DMS79 (cell line): Measurements from ENCODE around the gene POLR2H.
"Not testable (repeated sequence)": the region's sequence is repeated elsewhere in the genome, so short reads cannot be mapped to it uniquely, and the experiment has no call there.

Experiments
- DNase-seq: peaks from one replicate; lab custom pipeline; 2025; lab: John Stamatoyannopoulos, UW

POLR2H gene

DNA sequence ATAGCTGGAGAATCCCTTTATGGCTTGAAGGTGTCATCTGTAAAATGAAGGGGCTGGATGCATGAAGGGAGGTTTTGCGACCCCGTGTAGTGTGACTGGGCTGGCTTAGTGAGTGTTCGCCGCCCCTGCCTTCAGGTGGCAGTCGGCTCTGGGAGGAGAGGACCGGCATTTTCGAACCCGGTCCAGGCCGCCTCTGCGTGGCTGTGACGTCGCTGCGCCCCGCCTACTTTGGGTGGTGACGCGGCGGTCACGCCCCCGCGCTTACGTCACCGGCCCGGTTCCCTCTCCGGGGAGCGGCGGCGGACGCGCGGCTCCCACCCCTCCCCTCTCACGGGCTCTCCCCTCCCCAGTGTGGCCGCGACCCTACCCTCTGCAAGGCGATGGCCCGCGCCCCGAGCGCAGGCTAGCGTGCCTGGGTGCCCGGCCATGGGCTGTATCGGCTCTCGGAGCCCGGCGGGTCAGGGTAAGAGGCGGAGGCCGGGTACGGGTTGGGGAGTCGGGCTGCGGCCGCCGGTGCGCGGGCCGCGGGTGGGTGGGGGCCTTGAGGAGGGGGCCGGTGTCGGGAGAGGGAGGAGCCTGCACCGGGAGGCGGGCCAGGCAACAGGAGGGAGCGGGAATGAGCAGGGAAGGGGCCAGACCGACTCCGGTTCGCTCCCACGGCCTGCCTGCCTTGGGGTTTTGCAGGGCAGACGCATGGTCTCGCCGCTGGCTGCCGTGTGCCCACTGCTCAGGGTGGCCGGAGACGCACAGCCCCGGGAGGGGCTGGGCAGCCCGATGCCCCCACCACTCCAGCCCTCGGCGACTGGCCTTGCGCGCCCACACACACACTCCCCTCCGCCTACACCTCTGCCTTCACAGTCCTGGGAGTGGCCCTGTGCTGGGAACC, 25.6 kb upstream of the POLR2H start:
- peak; percentile 27 for DNase-seq

DNA sequence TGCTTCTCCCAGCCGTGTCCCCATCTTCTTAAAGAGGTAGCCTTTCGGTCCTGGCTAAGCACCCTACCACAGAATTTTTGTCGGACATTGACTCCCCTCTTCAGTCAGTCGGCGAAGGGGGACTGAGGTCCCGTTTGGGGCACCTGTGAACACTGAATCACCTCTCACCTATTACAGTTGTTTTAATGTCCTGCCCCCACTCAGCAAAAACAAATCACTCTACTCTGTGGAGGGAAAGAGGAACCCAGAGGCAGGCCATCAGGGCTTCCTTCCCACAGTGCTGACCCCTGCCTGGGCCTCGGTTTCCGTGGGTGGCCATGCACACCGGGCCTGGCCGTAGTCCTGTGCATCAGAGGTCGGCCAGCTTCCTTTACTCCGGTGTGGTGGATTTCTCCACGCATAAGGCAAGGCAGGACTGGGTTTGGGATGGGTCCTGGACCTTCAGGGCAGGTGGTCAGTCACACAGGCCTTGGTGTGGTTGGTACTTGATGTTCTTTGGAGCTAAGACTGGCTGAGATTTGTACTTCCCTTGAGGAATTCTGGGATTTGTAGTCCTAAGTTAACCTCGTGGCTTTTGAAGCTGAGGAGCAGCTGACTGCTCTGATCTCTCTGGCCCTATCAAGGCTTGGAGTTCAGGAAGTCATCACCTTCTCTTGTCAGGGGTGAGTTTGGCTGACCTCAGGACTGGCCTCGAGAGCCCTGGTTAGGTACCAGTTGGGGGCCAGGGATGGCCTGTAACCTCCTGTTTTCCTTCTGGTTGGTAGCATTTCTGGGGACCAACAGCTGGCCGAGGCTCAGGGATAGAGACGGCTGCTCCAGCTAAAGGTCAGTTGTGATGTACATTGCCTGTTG, 24.7 kb upstream of the POLR2H start:
- DNase-seq: peak; percentile 28

DNA sequence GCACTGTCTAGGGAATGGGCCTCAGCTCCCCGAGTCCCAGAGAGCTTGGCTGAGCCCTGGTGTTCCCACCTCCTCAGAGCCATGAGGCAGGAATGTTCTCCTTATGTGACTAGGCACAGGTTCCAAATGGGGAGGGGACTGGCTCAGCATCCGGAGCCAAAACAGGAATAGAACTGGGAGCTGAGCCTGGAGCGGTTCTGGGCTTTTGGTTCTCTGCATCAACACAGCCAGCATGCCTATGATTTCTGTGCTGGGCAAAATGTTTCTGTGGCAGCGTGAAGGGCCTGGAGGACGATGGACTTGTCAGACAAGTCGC, 24.2 kb upstream of the POLR2H start, which contains the start of gene FAM131A:
FAM131A (plus strand) TSS at position 202 of the 316 bp plus-strand sequence; CDS start at position 233, 31 bp downstream.
- no peak for DNase-seq

DNA sequence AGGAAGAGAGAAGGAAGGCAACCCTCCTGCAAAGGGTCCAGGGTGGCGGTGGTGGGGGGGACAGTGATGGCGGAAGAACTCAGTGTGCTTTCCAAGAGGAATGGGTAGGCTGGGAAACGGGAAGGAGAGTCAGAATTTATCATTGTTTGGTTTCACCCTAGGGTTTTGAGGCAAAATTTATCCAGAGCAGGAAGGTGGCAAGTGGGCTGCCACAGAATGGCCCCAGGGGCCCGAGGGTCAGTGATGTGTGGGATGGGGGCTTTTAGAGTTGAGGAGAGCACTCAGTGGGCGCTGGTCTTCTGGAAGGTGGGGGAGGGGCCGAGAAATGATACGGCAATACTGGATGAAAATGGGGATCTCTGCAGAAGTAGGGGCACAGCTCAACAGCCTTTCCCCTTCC, 23.5 kb upstream of the POLR2H start:
- DNase-seq: no peak

DNA sequence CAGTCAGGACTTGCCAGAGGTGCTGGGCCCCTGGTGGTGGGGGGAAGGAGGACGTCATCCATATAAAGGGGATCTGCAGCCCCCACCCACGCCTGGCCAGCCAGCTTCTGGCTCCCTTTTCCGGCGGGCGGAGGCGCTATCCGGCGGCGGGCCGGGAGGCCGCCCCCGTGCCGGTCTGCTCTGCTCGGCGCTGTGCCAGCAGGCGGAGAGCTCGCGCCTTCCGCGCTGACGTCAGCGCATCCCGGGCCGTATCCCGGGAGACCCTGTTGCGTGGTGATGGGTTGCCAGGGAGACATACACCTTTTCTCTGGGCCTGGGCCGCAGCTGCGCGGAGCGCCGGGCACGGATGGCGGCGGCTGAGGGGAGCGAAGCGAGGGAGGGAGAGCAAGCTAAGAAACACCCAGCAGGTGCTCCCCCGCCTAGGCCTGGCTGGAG, 23.0 kb upstream of the POLR2H start:
- peak; percentile 85 for DNase-seq

DNA sequence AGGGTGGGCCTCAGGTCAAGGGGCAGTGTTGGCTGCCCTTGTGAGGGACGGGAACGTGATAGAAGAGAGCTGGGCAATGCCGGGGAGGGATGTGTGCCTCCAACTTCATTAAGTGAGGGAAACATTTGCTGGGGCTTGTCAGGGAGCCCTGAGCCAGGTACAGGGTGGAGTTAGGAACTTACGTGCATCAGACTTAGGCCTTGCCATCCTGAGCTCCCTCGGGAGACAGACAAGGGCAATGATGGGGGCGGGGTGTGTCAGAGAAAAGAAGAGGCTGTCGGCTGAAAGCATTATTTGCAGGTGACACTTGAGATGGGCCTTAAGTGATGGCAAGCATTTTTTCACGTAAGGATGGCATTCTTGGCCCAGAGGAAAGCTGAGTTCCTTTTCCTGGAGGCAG, 22.5 kb upstream of the POLR2H start:
- peak; percentile 42 for DNase-seq

DNA sequence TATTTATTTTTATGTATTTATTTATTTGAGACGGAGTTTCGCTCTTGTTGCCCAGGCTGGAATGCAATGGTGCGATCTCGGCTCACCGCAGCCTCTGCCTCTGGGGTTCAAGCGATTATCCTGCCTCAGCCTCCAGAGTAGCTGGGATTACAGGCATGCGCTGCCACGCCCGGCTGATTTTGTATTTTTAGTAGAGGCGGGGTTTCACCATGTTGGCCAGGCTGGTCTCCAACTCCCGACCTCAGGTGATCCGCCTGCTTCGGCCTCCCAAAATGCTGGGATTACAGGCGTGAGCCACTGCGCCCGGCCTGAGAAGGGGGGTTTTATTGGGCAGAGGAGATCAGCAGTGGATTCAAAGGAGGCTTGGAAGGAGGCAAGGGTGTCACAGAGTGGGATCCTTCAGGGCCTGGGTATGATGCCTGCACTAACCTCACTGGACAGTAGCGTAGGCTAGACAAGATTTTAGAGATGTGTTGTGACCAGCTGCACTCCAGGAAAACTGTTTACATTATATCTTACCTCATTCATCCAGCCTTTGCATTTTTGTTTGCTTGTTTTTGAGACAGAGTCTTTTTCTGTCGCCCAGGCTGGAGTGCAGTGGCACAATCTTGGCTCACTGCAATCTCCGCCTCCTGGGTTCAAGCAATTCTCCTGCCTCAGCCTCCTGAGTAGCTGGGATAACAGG, 21.9 kb upstream of the POLR2H start:
- not testable (repeated sequence) for DNase-seq

DNA sequence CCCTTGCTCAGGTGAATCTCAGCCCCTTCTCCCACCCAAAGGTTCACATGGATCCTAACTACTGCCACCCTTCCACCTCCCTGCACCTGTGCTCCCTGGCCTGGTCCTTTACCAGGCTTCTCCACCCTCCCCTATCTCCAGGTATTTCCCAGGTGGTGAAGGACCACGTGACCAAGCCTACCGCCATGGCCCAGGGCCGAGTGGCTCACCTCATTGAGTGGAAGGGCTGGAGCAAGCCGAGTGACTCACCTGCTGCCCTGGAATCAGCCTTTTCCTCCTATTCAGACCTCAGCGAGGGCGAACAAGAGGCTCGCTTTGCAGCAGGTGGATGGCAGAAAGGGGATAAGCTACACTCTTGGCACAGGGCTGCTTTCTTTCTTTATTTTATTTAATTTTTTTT, 19.6 kb upstream of the POLR2H start:
- DNase-seq: peak; percentile 68

DNA sequence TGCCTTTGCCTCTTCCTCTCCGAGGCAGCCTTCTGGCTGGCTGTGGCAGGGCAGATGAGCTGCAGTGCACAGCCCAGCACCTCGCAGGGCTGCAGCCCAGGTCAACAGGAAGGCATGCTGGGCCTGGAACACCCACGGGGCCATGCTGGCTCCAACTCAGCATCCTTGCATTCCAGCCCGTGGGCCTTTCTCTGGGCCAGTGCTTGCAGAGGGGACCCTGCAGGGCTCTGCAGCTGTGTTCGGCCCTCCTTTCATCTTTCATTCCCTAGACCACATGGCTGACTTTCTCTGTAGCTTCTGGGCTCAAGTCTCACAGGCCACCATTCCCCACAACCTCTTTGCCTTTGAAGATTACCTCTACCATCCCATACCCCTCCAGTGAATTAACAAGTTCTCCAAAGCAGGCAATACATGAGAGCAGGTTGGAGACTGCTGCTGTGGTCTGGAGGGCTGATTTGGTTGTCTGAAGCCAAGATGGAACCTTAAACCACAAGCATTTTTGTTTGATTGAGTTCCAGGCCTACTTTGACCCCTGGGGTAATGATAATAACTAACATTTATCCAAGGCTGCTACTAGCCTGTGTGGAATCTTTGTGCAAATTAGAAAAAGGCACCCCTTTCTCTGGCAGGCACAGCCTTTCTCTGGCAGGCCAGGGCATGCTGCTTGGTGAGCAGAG, 18.2 kb upstream of the POLR2H start:
- DNase-seq: no peak

DNA sequence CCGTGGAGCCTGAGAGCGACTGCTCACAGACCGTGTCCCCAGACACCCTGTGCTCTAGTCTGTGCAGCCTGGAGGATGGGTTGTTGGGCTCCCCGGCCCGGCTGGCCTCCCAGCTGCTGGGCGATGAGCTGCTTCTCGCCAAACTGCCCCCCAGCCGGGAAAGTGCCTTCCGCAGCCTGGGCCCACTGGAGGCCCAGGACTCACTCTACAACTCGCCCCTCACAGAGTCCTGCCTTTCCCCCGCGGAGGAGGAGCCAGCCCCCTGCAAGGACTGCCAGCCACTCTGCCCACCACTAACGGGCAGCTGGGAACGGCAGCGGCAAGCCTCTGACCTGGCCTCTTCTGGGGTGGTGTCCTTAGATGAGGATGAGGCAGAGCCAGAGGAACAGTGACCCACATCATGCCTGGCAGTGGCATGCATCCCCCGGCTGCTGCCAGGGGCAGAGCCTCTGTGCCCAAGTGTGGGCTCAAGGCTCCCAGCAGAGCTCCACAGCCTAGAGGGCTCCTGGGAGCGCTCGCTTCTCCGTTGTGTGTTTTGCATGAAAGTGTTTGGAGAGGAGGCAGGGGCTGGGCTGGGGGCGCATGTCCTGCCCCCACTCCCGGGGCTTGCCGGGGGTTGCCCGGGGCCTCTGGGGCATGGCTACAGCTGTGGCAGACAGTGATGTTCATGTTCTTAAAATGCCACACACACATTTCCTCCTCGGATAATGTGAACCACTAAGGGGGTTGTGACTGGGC, 16.8 kb upstream of the POLR2H start:
- DNase-seq: no peak

DNA sequence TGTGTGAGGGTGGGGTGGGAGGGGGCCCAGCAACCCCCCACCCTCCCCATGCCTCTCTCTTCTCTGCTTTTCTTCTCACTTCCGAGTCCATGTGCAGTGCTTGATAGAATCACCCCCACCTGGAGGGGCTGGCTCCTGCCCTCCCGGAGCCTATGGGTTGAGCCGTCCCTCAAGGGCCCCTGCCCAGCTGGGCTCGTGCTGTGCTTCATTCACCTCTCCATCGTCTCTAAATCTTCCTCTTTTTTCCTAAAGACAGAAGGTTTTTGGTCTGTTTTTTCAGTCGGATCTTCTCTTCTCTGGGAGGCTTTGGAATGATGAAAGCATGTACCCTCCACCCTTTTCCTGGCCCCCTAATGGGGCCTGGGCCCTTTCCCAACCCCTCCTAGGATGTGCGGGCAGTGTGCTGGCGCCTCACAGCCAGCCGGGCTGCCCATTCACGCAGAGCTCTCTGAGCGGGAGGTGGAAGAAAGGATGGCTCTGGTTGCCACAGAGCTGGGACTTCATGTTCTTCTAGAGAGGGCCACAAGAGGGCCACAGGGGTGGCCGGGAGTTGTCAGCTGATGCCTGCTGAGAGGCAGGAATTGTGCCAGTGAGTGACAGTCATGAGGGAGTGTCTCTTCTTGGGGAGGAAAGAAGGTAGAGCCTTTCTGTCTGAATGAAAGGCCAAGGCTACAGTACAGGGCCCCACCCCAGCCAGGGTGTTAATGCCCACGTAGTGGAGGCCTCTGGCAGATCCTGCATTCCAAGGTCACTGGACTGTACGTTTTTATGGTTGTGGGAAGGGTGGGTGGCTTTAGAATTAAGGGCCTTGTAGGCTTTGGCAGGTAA, 16.0 kb upstream of the POLR2H start:
- DNase-seq: no peak

DNA sequence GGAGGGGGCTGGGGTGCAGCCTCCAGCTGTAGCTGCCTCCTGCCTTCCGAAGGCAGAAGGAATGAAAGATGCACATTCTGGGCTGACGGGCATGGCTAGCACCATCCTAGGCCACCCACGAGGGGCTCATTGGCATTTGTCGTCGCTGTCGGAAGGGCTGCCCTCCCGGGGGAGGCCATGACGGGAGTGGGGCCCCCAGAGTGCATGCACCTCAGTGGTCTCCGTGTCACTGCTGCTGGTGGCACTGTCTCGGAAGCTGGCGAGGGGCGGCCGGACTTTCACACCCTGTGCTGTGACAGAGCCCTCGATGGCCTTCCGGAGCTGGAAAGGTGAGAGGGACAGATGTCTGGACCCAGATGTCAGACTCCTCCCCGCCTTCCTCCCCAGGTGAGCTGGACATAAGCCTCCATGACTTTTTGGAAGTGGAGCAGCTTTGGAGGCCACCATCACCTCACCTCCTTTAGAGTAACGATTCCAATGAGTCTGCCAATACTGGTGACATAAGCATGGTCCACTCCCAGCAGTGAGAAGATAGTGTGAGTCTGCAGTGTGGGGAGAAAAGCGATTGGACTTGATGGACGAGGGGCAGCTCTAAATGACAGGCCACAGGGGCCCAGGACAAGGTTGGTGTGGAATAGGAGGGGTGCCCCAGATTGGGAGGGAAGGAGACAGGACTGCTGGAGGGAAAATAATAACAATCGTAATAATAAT, 14.9 kb upstream of the POLR2H start:
- DNase-seq: no peak

DNA sequence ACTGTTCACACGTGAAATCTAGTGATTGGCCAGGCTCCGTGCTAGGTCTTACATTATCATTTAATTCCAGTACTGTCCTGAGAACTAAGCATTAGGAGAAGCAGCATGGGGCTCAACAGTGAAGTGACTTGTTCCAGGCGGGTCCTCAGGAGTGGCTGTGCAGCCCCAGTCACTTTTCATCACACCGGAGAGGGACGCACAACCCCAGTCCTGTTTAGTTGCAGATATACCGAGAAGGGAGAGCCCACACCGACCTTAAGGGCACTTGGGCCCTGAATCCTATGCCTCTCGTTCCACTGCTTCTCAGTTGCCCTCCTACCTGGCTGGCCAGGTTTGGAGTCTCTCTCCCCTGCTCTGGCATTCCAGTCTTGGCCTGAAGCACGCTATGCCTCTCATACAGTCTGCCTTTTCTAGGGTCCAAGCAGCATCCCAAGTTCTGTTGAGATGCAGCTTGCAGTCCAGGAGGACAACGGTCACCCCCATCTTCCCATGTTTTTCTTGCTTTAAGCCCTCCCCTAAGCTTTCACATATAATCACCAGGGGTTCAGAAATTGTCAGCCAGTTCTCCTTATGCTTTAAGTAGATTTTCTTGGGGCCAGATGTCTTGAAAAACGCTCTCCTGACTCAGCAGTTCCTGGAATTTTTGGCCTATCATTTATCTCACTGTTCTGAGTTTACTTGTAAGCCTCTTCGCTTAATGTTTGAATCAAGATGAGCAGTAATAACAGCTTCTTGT, 14.0 kb upstream of the POLR2H start:
- no peak for DNase-seq

DNA sequence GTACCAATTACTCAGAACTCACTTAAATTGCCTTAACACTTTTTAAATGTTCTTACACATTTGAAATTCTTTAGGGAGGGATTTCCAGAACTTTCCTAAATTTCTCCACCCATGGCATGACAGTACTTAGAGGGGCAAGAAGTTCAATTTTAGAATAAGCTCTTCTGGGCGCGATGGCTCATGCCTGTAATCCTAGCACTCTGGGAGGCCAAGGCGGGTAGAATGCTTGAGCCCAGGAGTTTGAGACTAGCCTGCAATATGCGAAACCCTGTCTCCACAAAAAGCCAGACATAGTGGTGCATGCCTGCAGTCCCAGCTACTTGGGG, 13.5 kb upstream of the POLR2H start:
- no peak for DNase-seq

DNA sequence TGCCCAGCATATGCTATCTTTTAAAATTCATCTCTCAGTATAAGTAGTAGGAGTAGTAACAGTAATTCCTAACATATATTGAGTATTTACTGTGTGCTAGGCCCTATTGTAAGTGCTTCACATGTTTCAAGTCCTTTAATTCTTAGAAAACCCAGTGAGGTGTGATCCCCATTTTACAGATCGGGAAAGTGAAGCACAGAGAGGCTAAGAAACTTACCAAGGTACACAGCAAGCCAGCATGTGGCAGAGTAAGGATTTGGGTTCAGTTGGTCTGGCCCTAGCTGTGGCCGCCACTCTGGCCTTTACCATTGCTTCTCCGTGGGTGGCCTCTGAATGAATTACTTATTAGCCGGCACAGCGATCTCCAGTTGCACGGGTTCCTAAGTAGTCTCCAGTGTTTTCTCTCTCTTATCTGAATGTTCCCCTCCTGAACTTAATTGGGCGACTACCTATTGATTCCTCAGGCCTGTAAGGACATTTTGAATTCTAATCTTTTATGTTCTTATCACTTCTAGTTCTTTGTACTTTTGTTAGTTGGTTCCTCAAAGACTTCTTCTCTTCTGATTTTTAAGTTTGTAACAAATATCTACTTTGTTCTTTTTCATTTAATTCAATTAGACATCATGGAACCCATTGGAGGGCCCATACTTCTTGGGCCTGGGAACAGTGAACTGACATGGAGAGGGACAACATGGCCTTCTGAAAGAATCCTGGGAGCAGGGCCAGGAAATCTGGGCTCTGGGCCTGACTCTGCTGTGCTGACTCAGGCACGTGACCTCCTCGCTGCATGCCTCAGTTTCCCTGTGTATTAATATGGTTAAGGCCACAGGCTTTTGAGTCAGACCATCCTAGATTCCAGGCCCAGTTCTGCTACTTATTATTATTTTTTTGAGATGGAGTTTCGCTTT, 11.7 kb upstream of the POLR2H start:
- DNase-seq: no peak

DNA sequence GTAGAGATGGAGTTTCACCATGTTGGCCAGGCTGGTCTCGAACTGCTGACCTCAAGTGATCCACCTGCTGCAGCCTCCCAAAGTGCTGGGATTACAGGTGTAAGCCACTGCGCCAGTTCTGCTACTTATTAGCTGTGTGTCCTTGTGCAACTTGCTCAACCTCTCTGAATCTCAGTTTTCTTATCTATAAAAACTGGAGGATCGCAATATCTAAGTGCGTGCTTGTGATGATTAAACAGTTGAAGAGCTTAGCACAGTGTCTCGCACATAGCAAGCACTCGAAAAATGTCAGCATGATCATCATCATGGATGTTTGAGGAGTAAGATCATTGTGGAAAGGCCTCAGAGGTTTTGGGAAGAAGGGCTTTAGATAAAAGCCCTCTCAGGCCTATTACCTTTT, 10.9 kb upstream of the POLR2H start:
- DNase-seq: no peak

DNA sequence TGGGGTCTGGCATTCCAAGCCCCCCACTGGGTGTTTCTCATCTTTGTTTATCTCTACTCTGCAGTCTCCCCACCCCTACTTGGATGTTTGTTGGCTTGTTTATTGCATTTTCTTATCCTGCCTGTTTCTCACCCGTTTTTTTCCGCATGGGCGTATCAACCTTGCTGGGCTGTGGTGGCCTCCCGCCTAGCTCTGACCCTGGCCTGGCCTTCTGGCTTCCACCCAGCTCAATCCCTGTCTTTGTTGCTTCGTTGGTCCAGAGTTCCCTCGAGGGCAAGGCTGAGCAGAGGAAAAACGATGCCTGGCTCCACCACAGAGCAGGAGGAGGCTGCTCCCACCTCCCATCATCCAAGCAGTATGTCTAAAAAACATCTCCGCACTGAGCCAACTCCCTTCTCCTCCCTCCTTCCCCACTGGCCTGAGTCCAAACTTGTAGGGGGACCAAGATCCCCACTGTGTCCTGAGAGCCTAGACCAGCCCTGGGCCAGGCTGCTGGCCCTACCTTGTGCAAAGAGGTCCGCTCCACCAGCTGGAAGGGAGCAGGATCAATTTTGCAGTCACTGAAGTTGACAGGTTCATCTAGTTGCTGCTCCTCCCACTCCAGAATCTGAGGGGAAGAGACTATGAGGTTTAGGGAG, 9.9 kb upstream of the POLR2H start:
- no peak for DNase-seq
